GM12892 (cell line): ENCODE data around the gene NCLN.
"Not testable (repeated sequence)": the region's sequence is repeated elsewhere in the genome, so short reads cannot be mapped to it uniquely, and the experiment has no call there.

Source experiments
- DNase-seq: peaks from one replicate; pipeline ENCODE4 v3.0.0; 2011; ENCODE audit not compliant: insufficient read length
- FAIRE-seq: peaks from 2 replicates; lab custom pipeline; 2011; peaks lifted over from hg19 to GRCh38; lab: Jason Lieb, UNC
- POLR2A ChIP-seq: IDR thresholded peaks from 2 replicates; pipeline ENCODE4 v1.6.1; 2011; ENCODE audit warnings: low read depth, low read length, control low read depth
- POLR2AphosphoS5 ChIP-seq: IDR thresholded peaks from 2 replicates; pipeline ENCODE4 v1.6.1; 2011; ENCODE audit warnings: low read depth, low read length, control low read depth
- TAF1 ChIP-seq: IDR thresholded peaks from 2 replicates; pipeline ENCODE4 v1.6.1; 2011; ENCODE audit warnings: low read depth, mild to moderate bottlenecking, control low read depth, low read length, borderline replicate concordance

NCLN gene

GRCh38 chr19:3149526-3150505, 35.9 kb upstream of the NCLN start:
- no peak for FAIRE-seq
- DNase-seq = no peak
- TF ChIP-seq TAF1 (no peak), POLR2A (no peak), POLR2AphosphoS5 (no peak)

GRCh38 chr19:3150739-3151329, 34.9 kb upstream of the NCLN start:
- DNase-seq = no peak
- TF ChIP-seq POLR2AphosphoS5 (no peak), POLR2A (no peak)
- FAIRE-seq = no peak

- FAIRE-seq = no peak
- no peak for DNase-seq
- TF ChIP-seq POLR2A (no peak), TAF1 (no peak), POLR2AphosphoS5 (no peak)
These were observed 33.9 kb upstream of the NCLN start for GRCh38 chr19:3151563-3152418.

GRCh38 chr19:3152419-3152780, 33.3 kb upstream of the NCLN start:
- FAIRE-seq (no peak), DNase-seq (no peak)
- TF ChIP-seq POLR2AphosphoS5 (no peak), TAF1 (no peak), POLR2A (no peak)

GRCh38 chr19:3153286-3154230, 32.2 kb upstream of the NCLN start:
- no peak for FAIRE-seq
- no peak for TF ChIP-seq POLR2AphosphoS5
- no peak for TF ChIP-seq TAF1
- no peak for TF ChIP-seq POLR2A
- DNase-seq = no peak

- FAIRE-seq, DNase-seq: not testable (repeated sequence)
These were observed 31.3 kb upstream of the NCLN start for GRCh38 chr19:3154447-3154846.

- DNase-seq = peak; percentile 73
- TF ChIP-seq POLR2AphosphoS5 = peak; percentile 75
- TF ChIP-seq POLR2A = peak; percentile 91
- peak; percentile 61 for TF ChIP-seq TAF1
- FAIRE-seq = peak; percentile 92
These were observed 30.6 kb upstream of the NCLN start for GRCh38 chr19:3154957-3155736.

GRCh38 chr19:3157096-3157845, 28.5 kb upstream of the NCLN start:
- FAIRE-seq = no peak
- no peak for DNase-seq
- TF ChIP-seq TAF1 (no peak), POLR2A (no peak)

- TF ChIP-seq POLR2A (no peak), POLR2AphosphoS5 (no peak), TAF1 (no peak)
- FAIRE-seq = no peak
- DNase-seq = no peak
These were observed 26.2 kb upstream of the NCLN start for GRCh38 chr19:3159565-3159964.

- DNase-seq (no peak), FAIRE-seq (no peak)
- no peak for TF ChIP-seq POLR2A
- no peak for TF ChIP-seq POLR2AphosphoS5
- no peak for TF ChIP-seq TAF1
These were observed 25.5 kb upstream of the NCLN start for GRCh38 chr19:3160219-3160618.
